G401 (cell line): ENCODE measurements around the gene DNAJC3. TPM values are rescaled to one million over a fixed set of nuclear protein-coding genes. Genes with fewer than 3 reads are reported as not detected.
A peak's percentile ranks its signal among the peaks of the same experiment; 100 is the strongest.
"Not testable (repeated sequence)": the region's sequence is repeated elsewhere in the genome, so short reads cannot be mapped to it uniquely, and the experiment has no call there.

Experiments
- DNase-seq: peaks from one replicate; pipeline ENCODE4 v3.0.0-alpha.2; 2015; ENCODE audit warnings: low spot score
- in situ Hi-C: cut with HindIII; loops from 2 replicates; pipeline ENCODE4 v1.10.0; 2016; ENCODE audit warnings: low sequenced_read_pairs, mixed read lengths
- total RNA-seq: library from RNA; depleted of rRNA; stranded (reverse); fragments of >200 nt; shearing (Covaris generic); gene quantifications from 2 replicates; pipeline ENCODE4 v1.2.3, GENCODE V29; 2014

The DNAJC3 gene
- total RNA-seq, 1 experiment from 2014 or later: 27.9 TPM

DNA sequence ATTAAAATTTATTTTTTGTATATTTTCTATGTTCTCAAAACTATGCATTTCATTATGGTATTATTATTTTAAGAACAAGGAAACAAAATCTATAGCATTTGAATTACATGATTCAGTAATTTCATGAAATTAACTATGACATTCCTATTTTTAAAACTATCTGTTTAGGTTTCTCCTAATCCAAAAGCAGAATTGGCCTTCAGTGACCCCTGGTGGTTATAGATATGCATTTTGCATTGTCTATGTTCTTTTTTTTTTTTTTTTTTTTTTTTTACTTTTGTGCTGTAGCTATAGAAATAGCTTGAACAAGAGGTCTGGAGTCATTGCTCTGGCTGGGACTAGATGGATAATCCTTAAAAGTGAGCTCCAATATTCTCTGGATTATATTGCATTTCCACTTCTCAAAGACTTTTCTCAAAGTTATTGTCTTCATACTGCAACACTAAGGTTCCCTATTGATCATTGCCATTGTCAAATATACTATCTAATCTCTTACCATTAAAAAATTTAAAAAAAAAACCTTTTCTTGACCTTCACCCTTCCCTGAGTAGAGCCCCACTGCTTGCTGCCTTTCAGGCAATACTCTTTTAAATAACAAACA, 15.9 kb upstream of the DNAJC3 start:
- peak; percentile 45 for DNase-seq
- in situ Hi-C loops: no loop called here

DNA sequence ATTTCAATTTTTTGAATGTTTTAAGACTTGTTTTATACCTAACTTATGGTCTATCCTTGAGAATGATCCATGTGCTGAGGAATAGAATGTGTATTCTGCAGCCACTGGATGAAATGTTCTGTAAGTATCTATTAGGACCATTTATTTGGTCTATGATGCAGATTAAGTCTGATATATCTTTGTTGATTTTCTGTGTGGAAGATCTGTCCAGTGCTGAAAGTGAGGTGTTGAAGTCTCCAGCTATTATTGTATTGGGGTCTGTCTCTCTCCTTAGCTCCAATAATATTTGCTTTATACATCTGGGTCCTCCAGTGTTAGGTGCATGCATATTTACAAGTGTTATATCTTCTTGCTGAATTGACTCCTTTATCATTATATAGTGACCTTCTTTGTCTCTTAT, 9.7 kb upstream of the DNAJC3 start:
- in situ Hi-C loops, DNase-seq: not testable (repeated sequence)

- in situ Hi-C loops: no loop called here
- no peak for DNase-seq
Measured at GRCh38 chr13:95671597-95671996, 5.3 kb upstream of the DNAJC3 start.

- in situ Hi-C loops: no loop called here
Measured at GRCh38 chr13:95676105-95676761, 706 bp upstream of the DNAJC3 start.

GRCh38 chr13:95677564-95678266, 776 bp downstream of the DNAJC3 start:
- DNase-seq: peak; percentile 20
- in situ Hi-C loops: no loop called here

More at GRCh38 chr13:95676105-95676761, 706 bp upstream of the DNAJC3 start:
- DNase-seq: no peak

GRCh38 chr13:95678967-95679366, 2.0 kb downstream of the DNAJC3 start:
- DNase-seq: no peak
- in situ Hi-C loops: no loop called here

DNA sequence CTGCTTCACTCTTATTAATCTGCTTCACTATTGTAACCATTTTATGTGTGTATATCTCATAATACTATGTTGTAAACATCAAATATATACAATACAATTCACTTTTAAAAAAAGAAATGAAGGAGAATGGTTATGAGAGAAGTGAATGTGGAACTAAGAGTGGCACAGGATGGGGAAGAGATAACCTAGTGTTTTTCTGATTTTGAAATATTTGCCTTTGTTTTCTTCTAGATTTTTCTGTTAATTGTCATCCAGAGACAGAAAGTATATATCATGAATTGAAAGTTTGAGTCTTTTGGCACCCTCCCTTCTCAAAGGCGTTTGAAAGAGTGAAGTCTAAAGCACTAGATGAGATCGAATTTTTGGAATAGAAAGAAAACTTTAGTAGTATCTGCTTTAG, 2.8 kb downstream of the DNAJC3 start:
- DNase-seq: no peak
- in situ Hi-C loops: no loop called here

GRCh38 chr13:95684418-95684817, 7.5 kb downstream of the DNAJC3 start:
- in situ Hi-C loops: no loop called here
- no peak for DNase-seq

DNA sequence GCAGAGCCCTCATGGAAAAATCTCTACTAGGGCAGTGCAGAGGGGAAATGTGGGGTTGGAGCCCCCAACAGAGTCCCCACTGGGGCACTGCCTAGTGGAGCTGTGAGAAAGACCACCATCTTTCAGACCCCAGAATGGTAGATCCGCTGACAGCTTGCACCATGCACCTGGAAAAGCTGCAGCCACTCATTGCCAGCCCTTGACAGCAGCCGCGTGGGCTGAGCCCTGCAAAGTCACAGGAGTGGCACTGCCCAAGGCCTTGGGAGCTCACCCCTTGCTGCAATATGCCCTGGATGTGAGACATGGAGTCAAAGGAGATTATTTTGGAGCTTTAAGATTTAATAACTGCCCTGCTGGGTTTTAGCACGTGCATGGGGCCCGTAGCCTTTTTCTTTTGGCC, 8.0 kb downstream of the DNAJC3 start:
- DNase-seq, in situ Hi-C loops: not testable (repeated sequence)

GRCh38 chr13:95689582-95689926, 12.6 kb downstream of the DNAJC3 start:
- no peak for DNase-seq
- in situ Hi-C loops: no loop called here

- DNase-seq, in situ Hi-C loops: not testable (repeated sequence)
Measured at GRCh38 chr13:95690986-95691385, 14.0 kb downstream of the DNAJC3 start.

DNA sequence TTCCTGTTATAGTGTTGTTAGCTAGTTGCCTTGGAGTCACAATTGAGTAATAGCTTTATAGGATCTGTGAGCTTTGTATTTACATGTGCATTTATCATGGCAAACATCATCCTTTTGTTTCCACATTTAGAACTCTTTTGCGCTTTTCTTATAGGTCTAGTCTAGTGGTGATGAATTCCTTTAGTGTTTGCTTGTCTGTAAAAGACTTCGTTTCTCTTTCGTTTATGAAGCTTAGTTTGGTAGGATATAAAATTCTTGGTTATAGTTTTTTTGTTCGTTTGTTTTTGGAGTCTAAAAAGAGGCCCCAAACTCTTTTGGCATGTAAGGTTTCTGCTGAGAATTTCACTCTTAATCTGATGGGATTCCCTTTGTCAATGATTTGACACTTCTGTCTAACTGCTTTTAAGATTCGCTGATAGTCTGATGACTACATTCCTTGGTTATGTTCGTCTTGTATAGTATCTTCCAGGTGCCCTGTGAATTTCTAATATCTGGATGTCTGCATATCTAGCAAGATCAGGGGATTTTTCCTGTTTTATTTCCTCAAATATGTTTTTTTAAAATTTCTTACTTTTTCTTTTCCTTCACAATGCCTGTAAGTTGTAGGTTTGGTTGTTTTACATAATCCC, 20.2 kb downstream of the DNAJC3 start:
- in situ Hi-C loops: no loop called here
- no peak for DNase-seq

- no peak for DNase-seq
- in situ Hi-C loops: no loop called here
Measured at GRCh38 chr13:95698047-95698749, 21.3 kb downstream of the DNAJC3 start.

DNA sequence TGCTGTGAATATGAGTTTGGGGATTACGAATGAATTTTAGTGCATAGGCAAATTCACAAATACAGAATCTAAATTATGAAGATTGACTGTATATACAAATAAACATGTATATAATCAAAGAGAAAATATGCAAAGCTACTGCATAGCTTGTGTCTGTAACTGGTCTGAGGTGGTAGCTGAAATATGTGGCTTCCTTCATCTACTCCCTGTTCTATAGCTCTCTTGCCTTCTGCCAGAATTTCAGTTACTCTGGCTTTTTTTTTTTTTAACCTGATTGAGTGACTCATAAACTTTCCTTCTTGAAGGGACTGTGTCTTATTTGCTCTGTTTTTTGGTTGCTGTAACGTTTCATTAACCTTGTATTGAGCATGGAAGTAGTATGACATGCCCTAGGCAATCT, 26.6 kb downstream of the DNAJC3 start:
- in situ Hi-C loops: no loop called here
- DNase-seq: no peak

DNA sequence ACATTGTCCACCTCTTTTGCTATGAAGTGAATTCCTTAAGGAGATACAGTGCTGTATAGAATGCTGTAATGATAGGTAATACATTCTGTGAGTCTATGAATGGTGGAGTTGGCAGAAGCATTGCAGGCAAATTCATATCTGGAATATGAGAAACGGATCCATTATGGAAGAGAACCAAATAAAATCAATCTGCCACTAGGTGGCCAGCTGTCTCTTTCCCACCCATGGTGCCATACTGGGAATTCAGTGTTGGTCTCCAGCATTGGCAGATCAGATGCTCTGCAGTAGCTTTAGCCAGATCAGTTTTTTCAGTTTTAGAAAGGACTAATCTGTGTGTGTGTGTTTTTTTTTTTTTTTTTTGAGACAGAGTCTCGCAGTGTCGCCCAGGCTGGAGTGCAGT, 27.6 kb downstream of the DNAJC3 start:
- in situ Hi-C loops: no loop called here
- peak; percentile 22 for DNase-seq

GRCh38 chr13:95706356-95706755, 29.4 kb downstream of the DNAJC3 start:
- in situ Hi-C loops: no loop called here

GRCh38 chr13:95707035-95707434, 30.1 kb downstream of the DNAJC3 start:
- no peak for DNase-seq
- in situ Hi-C loops: no loop called here

More at GRCh38 chr13:95706356-95706755, 29.4 kb downstream of the DNAJC3 start:
- DNase-seq: no peak

DNA sequence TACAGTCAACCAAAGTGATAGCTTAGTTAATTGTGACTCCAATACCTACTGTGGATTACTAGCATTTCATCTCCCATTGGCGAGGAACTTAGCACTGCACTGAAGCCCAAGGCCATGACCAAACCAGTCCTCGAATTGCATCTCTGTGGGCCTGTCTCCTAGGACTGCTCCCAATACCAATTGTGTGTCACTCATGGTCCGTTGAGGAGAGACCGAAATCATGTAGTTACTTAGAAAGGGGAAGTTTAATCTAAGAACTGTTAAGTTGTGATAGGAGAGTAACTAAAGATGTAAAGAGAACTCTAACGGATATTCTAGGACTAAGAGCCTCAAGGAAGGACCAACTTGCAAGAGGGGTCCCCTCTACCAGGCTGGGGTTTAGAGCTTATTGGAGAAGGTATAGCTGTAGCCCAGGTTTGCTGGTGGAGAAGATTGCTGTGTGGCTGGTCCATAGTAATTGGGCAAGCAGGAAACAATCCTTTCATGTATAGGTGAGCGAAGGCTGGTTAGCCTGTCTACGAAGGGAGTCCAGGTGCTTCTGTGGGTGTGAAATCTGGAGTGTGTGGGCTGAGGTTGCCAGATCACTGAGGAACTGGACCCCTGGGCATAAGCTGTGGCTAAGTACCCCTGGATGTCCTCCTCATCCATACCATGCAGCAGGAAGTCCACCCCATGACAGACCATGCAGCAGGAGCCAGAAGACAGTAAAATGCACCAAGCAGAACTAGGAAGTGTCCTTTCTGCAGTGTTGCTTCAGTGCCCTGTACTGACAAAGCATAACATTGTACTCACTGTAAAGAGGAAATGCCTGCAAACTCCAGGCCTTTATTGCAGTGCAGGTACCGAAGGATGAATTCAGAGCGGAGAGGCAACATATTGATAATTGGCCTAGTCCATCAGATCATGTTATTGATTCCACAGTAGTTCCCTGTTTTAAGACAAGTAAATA, 30.8 kb downstream of the DNAJC3 start:
- in situ Hi-C loops: no loop called here
- DNase-seq: no peak

DNA sequence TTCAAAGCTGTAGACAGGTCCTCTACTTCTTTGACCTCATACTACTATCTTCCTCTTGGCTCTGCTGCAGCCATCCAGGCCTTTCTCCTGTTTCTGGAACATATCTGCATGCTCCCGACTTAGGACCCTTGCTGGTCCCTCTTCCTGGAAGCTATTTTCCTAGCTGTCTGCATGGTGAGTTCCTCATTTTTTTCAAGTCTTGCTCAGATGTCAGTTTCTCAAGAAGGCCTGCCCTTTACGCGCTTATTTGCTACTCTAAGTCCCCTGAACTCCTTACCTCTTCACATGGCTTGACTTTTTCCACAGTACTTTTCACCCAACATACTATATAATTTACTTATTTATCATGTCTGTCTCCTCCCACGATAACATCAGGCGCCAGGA, 31.4 kb downstream of the DNAJC3 start:
- in situ Hi-C loops: no loop called here
- no peak for DNase-seq
